MM.1S (cell line): ENCODE data around the gene ZBTB26.

Source experiments
- DNase-seq: peaks from one replicate; pipeline ENCODE4 v3.0.0-alpha.2; 2015
- H2AFZ ChIP-seq: fragments of 300-600 bp; sonication (generic); 2 replicates; pipeline ENCODE4 v1.6.0; 2016; ENCODE audit warnings: antibody characterized with exemption, low read length
- H3F3A ChIP-seq: fragments of 300-600 bp; sonication (generic); 2 replicates; pipeline ENCODE4 v1.6.1; 2016; ENCODE audit warnings: mild to moderate bottlenecking, antibody characterized with exemption, low read length, moderate library complexity, mixed read lengths; ENCODE audit not compliant: insufficient read depth
- H3K27ac ChIP-seq: fragments of 300-600 bp; sonication (generic); 2 replicates; pipeline ENCODE4 v1.5.1; 2016; ENCODE audit warnings: mild to moderate bottlenecking, low read length
- H3K27me3 ChIP-seq: fragments of 300-600 bp; sonication (generic); replicated peaks from 2 replicates; pipeline ENCODE4 v1.6.0; 2016; ENCODE audit warnings: low read length; ENCODE audit not compliant: insufficient read depth
- H3K36me3 ChIP-seq: fragments of 300-600 bp; sonication (generic); replicated peaks from 2 replicates; pipeline ENCODE4 v1.6.1; 2016; ENCODE audit warnings: mild to moderate bottlenecking, low read length, mixed read lengths; ENCODE audit not compliant: insufficient read depth
- H3K4me1 ChIP-seq: fragments of 300-600 bp; sonication (generic); 2 replicates; pipeline ENCODE4 v1.6.1; 2016; ENCODE audit warnings: low read length, mixed read lengths
- H3K4me2 ChIP-seq: fragments of 300-600 bp; sonication (generic); 2 replicates; pipeline ENCODE4 v1.6.0; 2016; ENCODE audit warnings: low read depth, low read length
- H3K4me3 ChIP-seq: fragments of 300-600 bp; sonication (generic); 2 replicates; pipeline ENCODE4 v1.5.1; 2016; ENCODE audit warnings: low read length, mixed read lengths
- H3K79me2 ChIP-seq: fragments of 300-600 bp; sonication (generic); 2 replicates; pipeline ENCODE4 v1.6.1; 2016; ENCODE audit warnings: mixed run types, low read length, mixed read lengths
- H3K9ac ChIP-seq: fragments of 300-600 bp; sonication (generic); 2 replicates; pipeline ENCODE4 v1.6.1; 2016; ENCODE audit warnings: low read length, mixed read lengths
- H3K9me2 ChIP-seq: fragments of 300-600 bp; sonication (generic); replicated peaks from 2 replicates; pipeline ENCODE4 v1.6.1; 2016; ENCODE audit warnings: mild to moderate bottlenecking, low read length, mixed read lengths; ENCODE audit not compliant: insufficient read depth
- H3K9me3 ChIP-seq: fragments of 300-600 bp; sonication (generic); replicated peaks from 2 replicates; pipeline ENCODE4 v1.6.1; 2016; ENCODE audit warnings: mild to moderate bottlenecking, low read length, mixed read lengths; ENCODE audit not compliant: insufficient read depth
- H4K20me1 ChIP-seq: fragments of 300-600 bp; sonication (generic); 2 replicates; pipeline ENCODE4 v1.6.1; 2016; ENCODE audit warnings: mild to moderate bottlenecking, low read length, moderate library complexity, mixed read lengths; ENCODE audit not compliant: insufficient read depth
- CTCF ChIP-seq: fragments of 300-600 bp; sonication (generic); IDR thresholded peaks from 2 replicates; pipeline ENCODE4 v1.5.1; 2016; ENCODE audit warnings: antibody characterized with exemption, low read length, mixed read lengths
- EZH2 ChIP-seq: fragments of 300-600 bp; sonication (generic); optimal IDR thresholded peaks from 2 replicates; pipeline ENCODE3; 2017; ENCODE audit warnings: low read depth, mild to moderate bottlenecking, antibody characterized with exemption, low read length, mixed read lengths
- EZH2phosphoT487 ChIP-seq: fragments of 300-600 bp; sonication (generic); IDR thresholded peaks from 2 replicates; pipeline ENCODE4 v1.6.1; 2018; ENCODE audit warnings: antibody characterized with exemption, low read length

The ZBTB26 gene

GRCh38 chr9:122931226-122932121 lies at the start of gene ZBTB26:
ZBTB26 (minus strand) TSS chr9:122931512; CDS start chr9:122919934, 11,578 bp downstream.
- Histone ChIP-seq H3K79me2 (peaks cover 73% of the 10 kb centered on the region), H2AFZ (peak within 1 kb of the TSS; percentile 89)
- peak; percentile 96 for DNase-seq

GRCh38 chr9:122978601-122979000 lies 47.3 kb upstream of the ZBTB26 start:
- H3F3A ChIP-seq, result no peaks in the 10 kb centered on the region
- no peaks in the 10 kb centered on the region; the same call in 1 of the 2 replicates for H3K36me3 ChIP-seq
- no peak overlapping the region for H3K4me3 ChIP-seq
- DNase-seq, result no peak
- H4K20me1 ChIP-seq, result no peaks in the 10 kb centered on the region
- H2AFZ ChIP-seq, result no peak overlapping the region
- H3K9me2 ChIP-seq, result no peaks in the 10 kb centered on the region
- H3K79me2 ChIP-seq, result 0 out of 2 replicates have a peak, but pooled peaks cover 5% of the 10 kb centered on the region
- no peak overlapping the region for H3K4me2 ChIP-seq
- no peaks in the 10 kb centered on the region for H3K27me3 ChIP-seq
- TF ChIP-seq EZH2phosphoT487, result no peak
- no peaks in the 10 kb centered on the region for H3K9me3 ChIP-seq
- H3K9ac ChIP-seq, result no peak overlapping the region
- no peak overlapping the region for H3K27ac ChIP-seq
- no peaks in the 10 kb centered on the region for H3K4me1 ChIP-seq

More at GRCh38 chr9:122931226-122932121, at the start of gene ZBTB26:
- H3K4me3 ChIP-seq, result peak within 1 kb of the TSS; percentile 85
- H3K4me1 ChIP-seq, result peaks cover 8% of the 10 kb centered on the region; the same call in 1 of the 2 replicates
- no peaks in the 10 kb centered on the region for H3K9me3 ChIP-seq
- no peaks in the 10 kb centered on the region for H3K9me2 ChIP-seq
- H3F3A ChIP-seq, result 0 out of 2 replicates have a peak, but pooled peaks cover 10% of the 10 kb centered on the region
- H3K4me2 ChIP-seq, result peak within 1 kb of the TSS; percentile 57
- H4K20me1 ChIP-seq, result no peaks in the 10 kb centered on the region
- H3K27ac ChIP-seq, result peak within 1 kb of the TSS; percentile 49; the same call in 1 of the 2 replicates
- H3K27me3 ChIP-seq, result no peaks in the 10 kb centered on the region
- TF ChIP-seq CTCF, result no peak
- no peak for TF ChIP-seq EZH2
- TF ChIP-seq EZH2phosphoT487, result no peak
- H3K36me3 ChIP-seq, result no peaks in the 10 kb centered on the region
- H3K9ac ChIP-seq, result peak within 1 kb of the TSS; percentile 77

- Histone ChIP-seq H3K79me2 (no peaks in the 10 kb centered on the region), H3K36me3 (no peaks in the 10 kb centered on the region; the same call in 1 of the 2 replicates), H3K4me3 (no peak overlapping the region), H3K9me3 (no peaks in the 10 kb centered on the region), H3F3A (no peaks in the 10 kb centered on the region), H3K9me2 (no peaks in the 10 kb centered on the region), H2AFZ (no peak overlapping the region), H3K9ac (no peak overlapping the region), H3K27ac (no peak overlapping the region), H3K4me2 (no peak overlapping the region), H4K20me1 (no peaks in the 10 kb centered on the region), H3K27me3 (no peaks in the 10 kb centered on the region), H3K4me1 (no peaks in the 10 kb centered on the region)
- no peak for TF ChIP-seq CTCF
- no peak for TF ChIP-seq EZH2phosphoT487
- TF ChIP-seq EZH2, result no peak
- DNase-seq, result no peak
Observed at GRCh38 chr9:122975196-122975595, 43.9 kb upstream of the ZBTB26 start.

GRCh38 chr9:122961139-122961538 lies 29.8 kb upstream of the ZBTB26 start:
- Histone ChIP-seq H3K9ac (no peak overlapping the region), H3K4me1 (no peaks in the 10 kb centered on the region), H3K9me2 (no peaks in the 10 kb centered on the region), H3F3A (no peaks in the 10 kb centered on the region), H3K4me2 (no peak overlapping the region), H2AFZ (no peak overlapping the region), H3K79me2 (peaks cover 4% of the 10 kb centered on the region), H3K4me3 (no peak overlapping the region), H3K27me3 (no peaks in the 10 kb centered on the region), H3K27ac (no peak overlapping the region), H3K9me3 (no peaks in the 10 kb centered on the region), H4K20me1 (no peaks in the 10 kb centered on the region), H3K36me3 (no peaks in the 10 kb centered on the region)
- no peak for DNase-seq
- TF ChIP-seq EZH2phosphoT487, result no peak
- no peak for TF ChIP-seq EZH2
- TF ChIP-seq CTCF, result no peak
